Mucosa of rectum (tissue), 2 donors: ENCODE data around the gene EHBP1.

Experiments
- H3K27ac ChIP-seq, 2 donors: one replicate each; pipeline ENCODE4 v1.7.0; 2013; ENCODE audit warnings: inconsistent platforms in 2 of 2, low read depth in 2 of 2, low read length in 2 of 2
- H3K27me3 ChIP-seq, 2 donors: one replicate each; pipeline ENCODE4 v1.7.0; 2013; ENCODE audit warnings: low read length in 2 of 2; ENCODE audit not compliant: control insufficient read depth in 2 of 2, insufficient read depth in 2 of 2
- H3K36me3 ChIP-seq, 2 donors: one replicate each; pipeline ENCODE4 v1.7.0; 2013; ENCODE audit warnings: low read length in 2 of 2; ENCODE audit not compliant: control insufficient read depth in 2 of 2, insufficient read depth in 2 of 2
- H3K4me1 ChIP-seq, 2 donors: one replicate each; pipeline ENCODE4 v1.7.0; 2013; ENCODE audit warnings: low read length in 2 of 2, mild to moderate bottlenecking in 1 of 2; ENCODE audit not compliant: control insufficient read depth in 2 of 2, insufficient read depth in 2 of 2
- H3K4me3 ChIP-seq, 2 donors: one replicate each; pipeline ENCODE4 v1.7.0; 2013; ENCODE audit warnings: low read length in 2 of 2
- H3K9ac ChIP-seq, 2 donors: one replicate each; pipeline ENCODE4 v1.7.0; 2013; ENCODE audit warnings: low read length in 2 of 2, low read depth in 1 of 2, mild to moderate bottlenecking in 1 of 2
- H3K9me3 ChIP-seq, 2 donors: one replicate each; pipeline ENCODE4 v1.7.0; 2013; ENCODE audit warnings: low read length in 2 of 2; ENCODE audit not compliant: control insufficient read depth in 2 of 2
- donor health status: healthy.
- donor health status: Normal muscosa, but diverticular disease.

The EHBP1 gene

GRCh38 chr2:62793213-62793612 is 87.7 kb downstream of the EHBP1 start:
- Histone ChIP-seq H3K27me3 (no peaks in the 10 kb centered on the region), H3K27ac (no peak overlapping the region), H3K36me3 (no peaks in the 10 kb centered on the region), H3K4me1 (peaks cover 0 to 5% of the 10 kb centered on the region in 2 donors), H3K4me3 (no peak overlapping the region), H3K9ac (no peak overlapping the region), H3K9me3 (no peaks in the 10 kb centered on the region)

- no peak overlapping the region for H3K27ac ChIP-seq
- peaks cover 0 to 2% of the 10 kb centered on the region in 2 donors for H3K4me1 ChIP-seq
- no peak overlapping the region for H3K9ac ChIP-seq
These were observed 89.3 kb downstream of the EHBP1 start for GRCh38 chr2:62794791-62795190.

DNA sequence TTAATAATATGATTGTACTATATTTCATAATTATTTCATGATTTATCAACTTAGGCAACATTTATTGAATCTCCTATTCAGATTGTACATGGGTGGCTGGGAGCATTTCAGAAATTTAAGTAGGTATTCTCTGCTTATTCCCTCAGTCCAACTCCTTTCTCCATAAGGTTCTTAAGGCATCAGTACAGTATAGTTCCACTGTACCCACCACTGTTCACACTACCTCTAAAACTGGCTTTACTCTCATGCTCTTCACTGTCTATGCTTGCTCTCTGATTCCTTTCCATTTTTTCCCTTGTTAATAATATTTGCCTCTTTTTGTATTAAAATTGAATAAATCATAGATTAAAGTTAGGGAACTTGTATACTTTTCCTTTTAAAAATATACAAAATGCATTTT is 89.8 kb downstream of the EHBP1 start:
- Histone ChIP-seq H3K27ac (no peak overlapping the region), H3K4me1 (no peaks in the 10 kb centered on the region), H3K27me3 (no peaks in the 10 kb centered on the region)

More at GRCh38 chr2:62794791-62795190, 89.3 kb downstream of the EHBP1 start:
- Histone ChIP-seq H3K27me3 (no peaks in the 10 kb centered on the region), H3K36me3 (no peaks in the 10 kb centered on the region), H3K9me3 (no peaks in the 10 kb centered on the region), H3K4me3 (no peak overlapping the region)

DNA sequence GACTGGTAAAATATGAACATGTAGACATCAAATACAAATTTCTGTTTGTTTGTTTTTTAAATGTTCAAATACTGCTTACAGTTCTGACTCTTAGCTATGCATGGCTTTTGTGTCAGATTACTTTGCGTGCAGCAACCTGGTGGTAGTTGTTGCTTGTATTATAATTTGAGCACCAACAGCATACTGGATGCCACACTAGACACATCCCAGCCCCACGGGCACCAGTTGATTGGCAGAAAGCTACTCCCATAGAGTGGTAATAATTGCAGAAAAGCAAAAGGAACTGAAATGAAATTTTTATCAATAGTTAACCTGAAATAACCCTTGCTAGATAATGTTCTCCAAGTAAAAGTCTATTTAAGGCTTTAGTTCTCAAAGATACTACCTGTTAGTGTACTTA is 91.6 kb downstream of the EHBP1 start:
- no peak overlapping the region for H3K4me3 ChIP-seq

More for the DNA sequence above, 89.8 kb downstream of the EHBP1 start:
- no peaks in the 10 kb centered on the region for H3K9me3 ChIP-seq
- H3K4me3 ChIP-seq, result no peak overlapping the region
- H3K9ac ChIP-seq, result no peak overlapping the region
- no peaks in the 10 kb centered on the region for H3K36me3 ChIP-seq

GRCh38 chr2:62800618-62801017 is 95.1 kb downstream of the EHBP1 start:
- no peak overlapping the region for H3K4me3 ChIP-seq
- H3K36me3 ChIP-seq, result no peaks in the 10 kb centered on the region
- H3K27ac ChIP-seq, result no peak overlapping the region
- no peak overlapping the region for H3K9ac ChIP-seq
- H3K9me3 ChIP-seq, result no peaks in the 10 kb centered on the region
- H3K4me1 ChIP-seq, result no peaks in the 10 kb centered on the region
- no peaks in the 10 kb centered on the region for H3K27me3 ChIP-seq

More for the DNA sequence above, 91.6 kb downstream of the EHBP1 start:
- H3K27ac ChIP-seq, result no peak overlapping the region
- no peaks in the 10 kb centered on the region for H3K36me3 ChIP-seq
- H3K9ac ChIP-seq, result no peak overlapping the region
- no peaks in the 10 kb centered on the region for H3K9me3 ChIP-seq
- H3K4me1 ChIP-seq, result no peaks in the 10 kb centered on the region
- no peaks in the 10 kb centered on the region for H3K27me3 ChIP-seq

DNA sequence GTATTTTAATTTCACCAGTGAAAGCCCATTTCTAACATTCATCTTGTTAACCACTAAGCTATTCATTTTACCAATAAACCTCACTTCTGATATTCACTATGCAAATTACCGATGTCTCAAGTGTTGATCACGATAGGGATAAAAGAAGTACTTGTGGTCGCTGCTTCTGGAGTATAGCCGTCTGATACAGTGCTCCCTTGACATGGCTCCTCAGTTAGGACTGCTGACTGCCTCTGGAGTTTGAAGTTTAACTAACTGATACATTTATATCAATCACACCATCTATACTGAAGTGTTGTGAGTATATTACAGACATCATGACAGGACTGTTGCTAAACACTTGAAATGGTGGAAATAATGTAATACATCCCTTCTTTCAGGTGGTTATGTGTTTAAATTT is 95.6 kb downstream of the EHBP1 start:
- Histone ChIP-seq H3K4me1 (no peaks in the 10 kb centered on the region), H3K9me3 (no peaks in the 10 kb centered on the region), H3K9ac (no peak overlapping the region)

GRCh38 chr2:62801814-62802523 is 96.5 kb downstream of the EHBP1 start:
- Histone ChIP-seq H3K4me1 (no peaks in the 10 kb centered on the region), H3K27ac (no peak overlapping the region), H3K27me3 (no peaks in the 10 kb centered on the region), H3K9ac (no peak overlapping the region), H3K36me3 (no peaks in the 10 kb centered on the region), H3K4me3 (no peak overlapping the region), H3K9me3 (no peaks in the 10 kb centered on the region)

More for the DNA sequence above, 95.6 kb downstream of the EHBP1 start:
- no peaks in the 10 kb centered on the region for H3K27me3 ChIP-seq
- no peak overlapping the region for H3K27ac ChIP-seq
- H3K36me3 ChIP-seq, result no peaks in the 10 kb centered on the region
- no peak overlapping the region for H3K4me3 ChIP-seq

GRCh38 chr2:62803961-62804360 is 98.4 kb downstream of the EHBP1 start:
- Histone ChIP-seq H3K4me1 (no peaks in the 10 kb centered on the region), H3K27me3 (no peaks in the 10 kb centered on the region), H3K36me3 (no peaks in the 10 kb centered on the region), H3K9ac (no peak overlapping the region), H3K27ac (no peak overlapping the region), H3K4me3 (no peak overlapping the region), H3K9me3 (no peaks in the 10 kb centered on the region)

- H3K36me3 ChIP-seq, result no peaks in the 10 kb centered on the region
- H3K27ac ChIP-seq, result no peak overlapping the region
- H3K4me1 ChIP-seq, result no peaks in the 10 kb centered on the region
- no peak overlapping the region for H3K9ac ChIP-seq
- no peaks in the 10 kb centered on the region for H3K9me3 ChIP-seq
- H3K27me3 ChIP-seq, result no peaks in the 10 kb centered on the region
- no peak overlapping the region for H3K4me3 ChIP-seq
These were observed 100.7 kb downstream of the EHBP1 start for GRCh38 chr2:62806231-62806630.

DNA sequence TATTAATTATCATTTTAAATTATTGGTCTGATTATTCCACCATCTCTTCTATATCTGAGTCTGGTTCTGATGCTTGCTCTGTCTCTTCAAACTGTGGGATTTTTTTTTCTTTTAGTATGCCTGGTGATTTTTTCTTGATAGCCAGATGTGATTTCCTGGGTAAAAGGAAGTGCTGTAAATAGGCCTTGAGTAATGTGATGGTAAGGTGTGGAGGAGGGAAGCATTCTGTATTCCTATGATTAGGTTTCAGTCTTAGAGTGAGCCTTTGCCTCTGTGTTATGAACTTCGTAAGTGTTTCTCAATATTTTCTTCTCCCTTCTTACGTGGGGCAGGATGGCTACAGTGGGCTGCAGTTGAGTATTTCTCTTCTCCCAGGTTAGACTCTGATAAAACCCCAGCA is 103.0 kb downstream of the EHBP1 start:
- H3K4me1 ChIP-seq, result no peaks in the 10 kb centered on the region
- no peak overlapping the region for H3K9ac ChIP-seq
- no peaks in the 10 kb centered on the region for H3K36me3 ChIP-seq
- no peak overlapping the region for H3K27ac ChIP-seq
- H3K4me3 ChIP-seq, result no peak overlapping the region
- no peaks in the 10 kb centered on the region for H3K27me3 ChIP-seq
- no peaks in the 10 kb centered on the region for H3K9me3 ChIP-seq
